Stimulated activated naive B cell treated with anti-CD40 and anti-IgM and Interleukin-4, amounts not matched to agents 10 μg/mL and 1 μg/mL and 100 μg/mL, for 72 hours (primary cell): ENCODE measurements around the gene YWHAG.
"Not testable (repeated sequence)": the region's sequence is repeated elsewhere in the genome, so short reads cannot be mapped to it uniquely, and the experiment has no call there.

Source experiments
- ATAC-seq, 2 donors: fragments of 150-1000 bp; cut with Tn5 transposase; replicated peaks; 2 replicates each; pipeline ENCODE4 v1.10.0; 2021; ENCODE audit warnings: moderate library complexity in 1 of 2
- DNase-seq: peaks from one replicate; pipeline ENCODE4 v3.0.0; 2021
- H3K27ac Mint-ChIP-seq: one replicate; pipeline ENCODE4 v1.8.0; 2022; ENCODE audit warnings: mild to moderate bottlenecking, mixed read lengths
- H3K27me3 Mint-ChIP-seq, 2 donors: one replicate each; pipeline ENCODE4 v1.8.0; 2022; ENCODE audit warnings: mixed read lengths in 2 of 2
- H3K36me3 Mint-ChIP-seq, 2 donors: one replicate each; pipeline ENCODE4 v1.8.0; 2022; ENCODE audit warnings: mixed read lengths in 2 of 2, mild to moderate bottlenecking in 1 of 2
- H3K4me1 Mint-ChIP-seq, 2 donors: one replicate each; pipeline ENCODE4 v1.8.0; 2022; ENCODE audit warnings: mixed read lengths in 2 of 2, mild to moderate bottlenecking in 1 of 2
- H3K4me3 Mint-ChIP-seq, 2 donors: one replicate each; pipeline ENCODE4 v1.8.0; 2022; ENCODE audit warnings: mild to moderate bottlenecking in 2 of 2, mixed read lengths in 2 of 2, moderate library complexity in 1 of 2
- H3K9me3 Mint-ChIP-seq, 2 donors: one replicate each; pipeline ENCODE4 v1.8.0; 2022; ENCODE audit warnings: mixed read lengths in 2 of 2, mild to moderate bottlenecking in 1 of 2

YWHAG gene

DNA sequence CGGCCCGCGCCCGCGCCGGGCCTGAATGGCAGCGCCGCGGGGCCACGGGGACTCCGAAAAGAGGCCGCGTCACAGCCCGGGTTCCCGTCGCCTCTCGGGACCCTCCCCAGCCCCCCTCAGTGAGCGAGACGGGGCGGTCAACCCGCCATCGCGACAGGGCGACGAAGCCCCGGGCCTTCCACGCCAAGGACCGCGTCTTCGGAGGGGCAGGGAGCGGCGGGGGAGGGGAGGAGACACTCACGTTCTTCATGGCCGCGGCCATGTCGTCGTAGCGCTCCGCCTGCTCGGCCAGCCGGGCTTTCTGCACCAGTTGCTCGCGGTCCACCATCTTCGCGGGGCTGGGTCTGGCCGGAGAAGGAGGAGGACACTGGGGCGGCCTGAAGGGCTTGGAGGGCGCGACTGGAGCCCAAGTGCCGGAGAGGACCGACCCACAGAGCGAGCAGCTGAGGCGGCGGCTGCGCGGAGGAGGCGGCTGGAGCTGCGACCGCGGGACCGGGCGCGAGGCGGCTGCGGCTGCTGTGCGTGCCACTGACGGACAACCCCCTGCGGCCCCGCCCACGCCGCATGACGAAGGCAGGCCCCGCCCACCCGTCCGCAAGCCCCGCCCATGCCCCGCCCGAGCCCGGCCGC lies at the start of gene YWHAG:
Gene YWHAG, minus strand, starts transcription at position 511 of the 630 bp plus-strand sequence. Its CDS starts 183 bp downstream, at position 328.
- peak within 1 kb of the TSS; percentile 99 for H3K27ac Mint-ChIP-seq
- peaks cover 27 to 35% of the 10 kb centered on the region in 2 donors for H3K36me3 Mint-ChIP-seq
- ATAC-seq (peak; percentile 73 to 74), DNase-seq (peak; percentile 84)
- no peaks in the 10 kb centered on the region for H3K27me3 Mint-ChIP-seq
- H3K4me1 Mint-ChIP-seq, result peaks cover 16 to 39% of the 10 kb centered on the region in 2 donors
- H3K4me3 Mint-ChIP-seq, result peak within 1 kb of the TSS; percentile 93 to 98
- no peaks in the 10 kb centered on the region for H3K9me3 Mint-ChIP-seq

GRCh38 chr7:76408121-76408560 lies 49.4 kb upstream of the YWHAG start:
- Mint-ChIP-seq H3K27me3 (no peaks in the 10 kb centered on the region), H3K4me1 (peaks cover 6 to 8% of the 10 kb centered on the region in 2 donors), H3K9me3 (no peaks in the 10 kb centered on the region), H3K4me3 (no peak overlapping the region), H3K36me3 (peaks cover 3 to 9% of the 10 kb centered on the region in 2 donors), H3K27ac (no peak overlapping the region)
- ATAC-seq, result no peak
- no peak for DNase-seq

GRCh38 chr7:76407718-76408117 lies 48.9 kb upstream of the YWHAG start:
- ATAC-seq (no peak), DNase-seq (no peak)
- H3K4me3 Mint-ChIP-seq, result no peak overlapping the region
- peaks cover 3 to 9% of the 10 kb centered on the region in 2 donors for H3K36me3 Mint-ChIP-seq
- H3K9me3 Mint-ChIP-seq, result no peaks in the 10 kb centered on the region
- H3K27me3 Mint-ChIP-seq, result no peaks in the 10 kb centered on the region
- H3K4me1 Mint-ChIP-seq, result peaks cover 8 to 9% of the 10 kb centered on the region in 2 donors
- H3K27ac Mint-ChIP-seq, result no peak overlapping the region

- no peaks in the 10 kb centered on the region for H3K9me3 Mint-ChIP-seq
- peaks cover 9 to 13% of the 10 kb centered on the region in 2 donors for H3K4me1 Mint-ChIP-seq
- ATAC-seq, result no peak
- H3K4me3 Mint-ChIP-seq, result no peak overlapping the region
- H3K27me3 Mint-ChIP-seq, result no peaks in the 10 kb centered on the region
- H3K27ac Mint-ChIP-seq, result no peak overlapping the region
- peaks cover 3 to 8% of the 10 kb centered on the region in 2 donors for H3K36me3 Mint-ChIP-seq
- no peak for DNase-seq
Measured at GRCh38 chr7:76405738-76406137, 46.9 kb upstream of the YWHAG start.

GRCh38 chr7:76403780-76404494 lies 45.1 kb upstream of the YWHAG start:
- Mint-ChIP-seq H3K36me3 (peaks cover 3 to 8% of the 10 kb centered on the region in 2 donors), H3K27ac (peak overlapping the region; percentile 68), H3K4me3 (no peak overlapping the region), H3K9me3 (no peaks in the 10 kb centered on the region), H3K4me1 (peaks cover 9 to 13% of the 10 kb centered on the region in 2 donors), H3K27me3 (no peaks in the 10 kb centered on the region)
- ATAC-seq, result peak; percentile 60 to 73
- DNase-seq, result no peak

- H3K4me1 Mint-ChIP-seq, result peaks cover 12 to 15% of the 10 kb centered on the region in 2 donors
- H3K27ac Mint-ChIP-seq, DNase-seq, H3K4me3 Mint-ChIP-seq, H3K36me3 Mint-ChIP-seq, H3K27me3 Mint-ChIP-seq, H3K9me3 Mint-ChIP-seq: not testable (repeated sequence)
- ATAC-seq, result peak in 1 of 2 donors; percentile 39
Measured at GRCh38 chr7:76403097-76403496, 44.3 kb upstream of the YWHAG start.

DNA sequence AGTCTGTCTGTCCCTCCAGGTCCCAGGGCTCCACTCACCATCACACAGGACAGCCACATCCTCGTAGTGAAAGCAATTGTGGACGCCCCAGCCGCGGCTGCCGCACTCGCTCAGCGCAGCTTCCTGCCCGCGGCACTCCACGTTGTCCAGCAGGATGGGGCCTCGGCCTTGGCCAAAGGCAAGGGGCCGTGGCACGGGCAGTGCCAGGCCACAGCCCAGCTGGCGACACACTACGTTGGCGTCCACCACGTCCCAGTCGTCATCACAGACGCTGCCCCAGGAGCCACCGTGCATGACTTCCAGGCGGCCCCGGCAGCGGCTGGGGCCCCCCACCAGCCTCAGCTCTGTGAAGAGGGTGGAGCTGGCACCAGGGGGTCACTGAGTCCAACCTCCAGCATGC lies 41.5 kb upstream of the YWHAG start:
- ATAC-seq (no peak), DNase-seq (no peak)
- Mint-ChIP-seq H3K9me3 (no peaks in the 10 kb centered on the region), H3K4me3 (no peak overlapping the region), H3K36me3 (peaks cover 0 to 8% of the 10 kb centered on the region in 2 donors), H3K27ac (no peak overlapping the region), H3K4me1 (peaks cover 19 to 24% of the 10 kb centered on the region in 2 donors), H3K27me3 (no peaks in the 10 kb centered on the region)

DNA sequence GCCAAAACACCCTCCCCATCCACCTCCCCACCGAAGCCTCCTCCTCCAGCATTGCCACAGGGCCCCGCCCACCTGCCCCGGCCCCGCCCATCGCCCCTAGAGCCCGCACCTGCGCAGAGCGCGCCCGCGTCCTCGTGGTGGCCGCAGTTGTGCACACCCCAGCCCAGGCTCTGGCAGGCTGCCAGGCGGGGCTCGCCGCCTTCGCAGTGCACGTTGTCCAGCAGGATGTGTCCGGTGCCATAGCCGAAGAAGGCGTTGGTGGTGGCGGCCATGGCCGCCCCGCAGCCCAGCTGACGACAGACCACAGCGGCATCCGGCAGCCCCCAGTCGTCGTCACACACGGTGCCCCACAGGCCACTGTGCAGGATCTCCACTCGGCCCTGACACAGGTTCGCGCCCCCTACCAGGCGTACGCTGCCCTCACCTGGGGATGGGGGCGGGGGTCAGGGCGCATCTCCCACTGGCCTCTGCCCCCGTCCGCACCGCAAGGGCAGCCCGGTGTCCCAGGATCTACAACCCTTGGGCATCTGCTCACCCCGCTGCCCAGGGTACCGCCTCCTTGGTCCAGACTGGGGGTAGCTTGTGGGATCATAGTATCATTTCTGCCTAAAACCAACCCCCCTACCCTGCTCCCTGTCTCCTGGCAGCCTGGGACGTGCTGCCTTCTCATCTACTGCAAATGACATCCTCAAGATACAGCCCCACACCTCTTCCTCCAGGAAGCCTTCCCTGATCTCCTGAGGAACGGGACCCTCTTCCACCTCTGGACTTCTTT lies 38.8 kb upstream of the YWHAG start:
- H3K27me3 Mint-ChIP-seq, result no peaks in the 10 kb centered on the region
- H3K9me3 Mint-ChIP-seq, result no peaks in the 10 kb centered on the region
- ATAC-seq, result peak; percentile 51 to 53
- DNase-seq, result peak; percentile 64
- peaks cover 13 to 24% of the 10 kb centered on the region in 2 donors for H3K4me1 Mint-ChIP-seq
- peak overlapping the region; percentile 88 for H3K27ac Mint-ChIP-seq
- peaks cover 0 to 3% of the 10 kb centered on the region in 2 donors for H3K36me3 Mint-ChIP-seq
- H3K4me3 Mint-ChIP-seq, result peak overlapping the region; percentile 81 to 86

- H3K9me3 Mint-ChIP-seq, result no peaks in the 10 kb centered on the region
- H3K36me3 Mint-ChIP-seq, result peaks cover 0 to 3% of the 10 kb centered on the region in 2 donors
- no peaks in the 10 kb centered on the region for H3K27me3 Mint-ChIP-seq
- peak overlapping the region; percentile 81 to 86 for H3K4me3 Mint-ChIP-seq
- no peak overlapping the region for H3K27ac Mint-ChIP-seq
- DNase-seq (no peak), ATAC-seq (no peak)
- peaks cover 15 to 32% of the 10 kb centered on the region in 2 donors for H3K4me1 Mint-ChIP-seq
Measured at GRCh38 chr7:76396864-76397263, 38.1 kb upstream of the YWHAG start.

- H3K27ac Mint-ChIP-seq, result no peak overlapping the region
- ATAC-seq (no peak), DNase-seq (no peak)
- H3K4me1 Mint-ChIP-seq, result peaks cover 16 to 32% of the 10 kb centered on the region in 2 donors
- H3K9me3 Mint-ChIP-seq, result no peaks in the 10 kb centered on the region
- no peak overlapping the region for H3K4me3 Mint-ChIP-seq
- H3K27me3 Mint-ChIP-seq, result no peaks in the 10 kb centered on the region
- peaks cover 0 to 2% of the 10 kb centered on the region in 2 donors for H3K36me3 Mint-ChIP-seq
Measured at GRCh38 chr7:76395965-76396726, 37.4 kb upstream of the YWHAG start.

DNA sequence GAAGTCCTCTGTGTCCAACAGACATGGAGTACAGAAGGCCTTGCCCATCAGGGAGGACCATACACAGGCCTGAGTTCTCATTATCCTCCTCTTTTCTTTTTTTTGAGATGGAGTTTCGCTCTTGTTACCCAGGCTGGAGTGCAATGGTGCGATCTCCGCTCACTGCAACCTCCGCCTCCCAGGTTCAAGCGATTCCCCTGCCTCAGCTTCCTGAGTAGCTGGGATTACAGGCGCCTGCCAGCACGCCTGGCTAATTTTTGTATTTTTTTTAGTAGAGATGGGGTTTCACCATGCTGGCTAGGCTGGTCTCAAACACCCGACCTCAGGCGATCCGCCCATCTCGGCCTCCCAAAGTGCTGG lies 36.8 kb upstream of the YWHAG start:
- H3K36me3 Mint-ChIP-seq, H3K27me3 Mint-ChIP-seq, H3K9me3 Mint-ChIP-seq, ATAC-seq, H3K4me3 Mint-ChIP-seq, DNase-seq, H3K27ac Mint-ChIP-seq: not testable (repeated sequence)
- peaks cover 16 to 29% of the 10 kb centered on the region in 2 donors for H3K4me1 Mint-ChIP-seq

- Mint-ChIP-seq H3K27ac (no peak overlapping the region), H3K27me3 (no peaks in the 10 kb centered on the region), H3K9me3 (no peaks in the 10 kb centered on the region), H3K36me3 (no peaks in the 10 kb centered on the region), H3K4me3 (peak overlapping the region in 1 of 2 donors; percentile 18), H3K4me1 (peaks cover 16 to 29% of the 10 kb centered on the region in 2 donors)
- ATAC-seq (no peak), DNase-seq (no peak)
Measured at GRCh38 chr7:76394957-76395356, 36.2 kb upstream of the YWHAG start.

DNA sequence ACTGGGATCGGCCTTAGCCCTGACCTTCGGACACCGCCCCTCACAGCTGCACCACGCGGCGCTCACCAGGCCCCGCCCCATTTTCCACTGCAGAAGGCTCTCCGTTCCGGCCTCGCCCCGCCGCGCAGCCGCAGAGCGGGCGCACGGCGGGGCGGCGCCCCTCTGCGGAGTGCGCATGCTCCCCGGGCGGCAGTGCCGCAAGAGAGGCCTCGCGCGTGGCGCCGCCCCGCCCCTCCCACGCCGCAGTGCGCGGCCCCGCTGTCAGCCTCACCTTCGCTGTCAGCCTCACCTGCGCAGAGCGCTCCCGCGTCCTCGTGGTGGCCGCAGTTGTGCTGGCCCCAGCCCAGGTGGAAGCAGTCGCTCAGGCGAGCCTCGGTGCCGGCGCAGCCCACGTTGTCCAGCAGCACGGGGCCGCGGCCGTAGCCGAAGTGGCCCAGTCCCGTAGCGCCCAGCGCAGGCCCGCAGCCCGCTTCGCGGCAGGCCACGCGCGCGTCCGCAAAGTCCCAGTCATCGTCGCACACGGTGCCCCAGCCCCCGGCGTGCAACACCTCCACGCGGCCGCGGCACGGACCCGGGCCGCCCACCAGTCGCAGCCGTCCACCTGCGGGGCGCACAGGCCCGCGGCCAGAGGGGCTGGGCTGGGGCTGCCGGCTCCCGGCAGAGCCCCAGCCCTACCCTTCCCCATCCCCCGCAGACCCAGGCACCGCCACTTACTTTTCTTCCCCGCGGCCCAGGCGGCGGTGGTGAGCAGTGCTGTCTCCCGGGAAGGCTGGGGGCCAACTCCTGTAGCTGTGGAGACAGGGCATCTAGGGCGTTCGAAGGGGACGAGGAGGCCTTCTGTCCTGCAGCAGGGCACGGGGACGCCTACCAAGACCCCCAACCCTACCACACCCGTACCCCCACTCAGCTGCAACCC lies 34.6 kb upstream of the YWHAG start:
- ATAC-seq (peak; percentile 89 to 90), DNase-seq (peak; percentile 87)
- Mint-ChIP-seq H3K4me3 (peak overlapping the region; percentile 86 to 91), H3K36me3 (no peaks in the 10 kb centered on the region), H3K4me1 (peaks cover 13 to 37% of the 10 kb centered on the region in 2 donors), H3K27ac (peak overlapping the region; percentile 96), H3K9me3 (no peaks in the 10 kb centered on the region), H3K27me3 (no peaks in the 10 kb centered on the region)
